GM18909 (cell line): ENCODE results near the gene EMCN.

Experiments used
- ATAC-seq: cut with Tn5 transposase; IDR thresholded peaks from one replicate; pipeline ENCODE4 v1.9.1; 2021; ENCODE audit warnings: mild to moderate bottlenecking; ENCODE audit not compliant: unreplicated experiment, poor library complexity

The EMCN gene

DNA sequence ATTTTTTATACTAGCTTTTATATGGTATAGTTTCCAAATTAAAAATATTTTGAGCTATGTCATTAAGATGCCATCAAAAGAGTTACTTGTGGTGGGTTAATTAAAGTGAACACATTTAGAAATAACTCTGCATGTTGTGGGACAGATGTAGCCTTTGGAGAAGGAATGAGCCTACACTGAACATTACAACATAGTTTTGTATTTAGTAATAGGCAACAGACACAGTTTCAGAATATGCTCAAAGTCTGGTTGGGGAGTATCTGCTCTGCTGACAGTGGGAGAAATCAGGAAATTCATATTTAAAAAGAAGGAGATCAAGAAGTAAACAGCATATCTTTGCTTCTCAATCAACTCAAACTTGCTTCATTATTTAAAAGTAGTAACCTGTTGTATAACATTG, 23.7 kb downstream of the EMCN start:
- ATAC-seq: no peak

DNA sequence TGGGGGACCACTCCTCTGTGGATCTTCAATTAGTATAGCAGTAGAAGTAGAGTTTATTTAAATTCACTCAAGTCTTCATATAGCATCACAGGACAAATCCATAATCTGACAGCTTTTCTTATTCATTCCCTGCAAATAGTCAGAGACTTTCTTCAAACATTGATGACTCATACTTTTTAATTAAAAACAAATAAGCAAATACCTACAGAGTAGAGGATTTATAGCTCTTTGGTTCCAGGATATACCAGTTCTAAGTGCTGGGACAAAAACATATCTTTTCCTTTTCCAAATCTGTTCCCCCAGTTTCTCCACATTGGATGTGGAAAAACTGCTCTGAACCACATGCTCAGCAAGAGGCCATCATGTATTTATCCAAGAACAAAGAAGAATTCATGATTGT, 24.1 kb downstream of the EMCN start:
- no peak for ATAC-seq

DNA sequence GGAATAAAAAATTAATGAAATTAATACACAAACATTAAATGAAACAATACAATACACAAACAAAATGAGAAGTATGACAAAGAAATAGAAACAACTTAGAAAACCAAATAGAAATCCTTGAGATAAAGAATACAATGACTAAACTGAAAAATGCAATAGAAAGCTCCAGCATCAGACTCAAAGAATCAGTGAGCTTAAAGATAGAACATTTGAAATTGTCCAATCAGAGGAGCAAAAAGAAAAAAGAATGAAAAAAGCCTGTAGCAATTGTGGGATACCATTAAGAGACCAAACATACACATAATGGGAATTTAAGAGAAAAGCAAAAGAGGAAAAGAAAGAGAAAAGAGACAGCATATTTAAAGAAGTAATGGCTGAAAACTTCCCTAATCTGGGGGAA, 25.7 kb downstream of the EMCN start:
- no peak for ATAC-seq

DNA sequence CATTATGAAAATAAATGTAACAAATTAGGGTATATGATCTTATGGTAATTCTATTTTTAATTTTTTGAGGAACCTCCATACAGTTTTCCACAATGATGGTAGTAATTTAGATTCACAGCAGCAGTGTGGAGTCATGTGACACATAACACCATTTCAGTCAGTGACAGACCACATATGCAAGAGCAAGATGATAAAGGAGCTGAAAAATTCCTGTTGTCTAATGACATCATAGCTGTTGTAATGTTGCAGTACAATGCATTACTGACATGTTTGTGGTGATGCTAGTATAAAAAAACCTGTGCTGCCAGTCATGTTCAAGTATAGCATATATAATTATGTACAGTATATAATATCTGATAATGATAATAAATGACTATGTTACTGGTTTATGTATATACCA, 28.5 kb downstream of the EMCN start:
- ATAC-seq: no peak

DNA sequence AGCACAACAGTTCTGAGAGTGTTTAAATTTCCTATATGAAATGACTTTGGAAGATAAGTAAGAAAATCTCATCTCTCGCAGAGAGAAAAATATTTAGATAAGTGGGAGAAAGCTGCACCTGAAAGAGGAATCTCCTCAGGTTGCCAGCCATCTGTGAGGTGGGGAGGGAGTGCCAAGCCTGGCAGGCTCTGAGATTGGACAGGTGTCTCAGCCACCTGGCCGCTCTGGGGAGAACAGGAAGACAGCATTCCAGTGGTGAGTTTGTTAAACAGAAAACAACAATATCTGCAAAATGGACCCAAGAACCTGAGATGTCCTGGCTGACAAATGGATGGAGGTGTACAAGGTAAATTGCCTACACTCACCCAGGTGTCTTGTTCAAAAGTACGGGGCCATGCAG, 31.3 kb downstream of the EMCN start:
- ATAC-seq: no peak

DNA sequence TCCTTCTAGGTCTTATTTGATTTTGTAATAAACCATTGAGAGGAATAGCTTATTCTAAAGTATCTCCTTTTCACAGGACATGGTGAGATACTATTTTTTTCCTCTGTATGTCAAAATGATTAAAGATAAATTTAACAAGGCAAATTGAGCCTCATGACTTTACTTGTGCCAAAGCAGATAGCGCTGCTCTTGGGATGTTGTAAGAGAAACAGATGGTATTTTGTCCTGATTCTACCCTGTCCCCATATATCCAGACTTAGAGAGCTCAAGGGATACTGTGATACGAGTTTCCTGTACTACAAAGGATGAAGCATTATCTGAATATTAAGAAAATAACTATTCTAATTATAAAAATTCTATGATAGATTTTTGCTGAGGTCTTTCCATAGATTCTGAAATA, 34.0 kb downstream of the EMCN start:
- no peak for ATAC-seq

DNA sequence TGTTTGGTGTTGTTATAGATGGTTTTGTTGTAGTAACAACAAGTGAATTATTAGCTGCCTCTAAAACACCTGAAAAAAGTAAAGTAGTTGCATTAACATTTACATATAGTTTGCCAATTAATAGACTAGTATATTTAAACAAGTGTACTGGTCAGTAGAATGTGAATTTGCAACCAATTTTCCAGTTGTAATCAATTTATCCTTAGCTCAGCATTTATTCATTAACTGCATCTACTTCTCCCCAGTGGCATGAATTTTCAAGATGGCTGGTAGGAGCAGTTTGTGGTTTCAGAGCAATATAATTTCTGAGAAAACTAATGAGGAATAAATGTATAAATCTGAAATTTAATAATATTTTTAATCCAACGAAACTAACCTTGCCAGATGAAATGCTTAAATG, 37.9 kb downstream of the EMCN start:
- ATAC-seq: no peak

DNA sequence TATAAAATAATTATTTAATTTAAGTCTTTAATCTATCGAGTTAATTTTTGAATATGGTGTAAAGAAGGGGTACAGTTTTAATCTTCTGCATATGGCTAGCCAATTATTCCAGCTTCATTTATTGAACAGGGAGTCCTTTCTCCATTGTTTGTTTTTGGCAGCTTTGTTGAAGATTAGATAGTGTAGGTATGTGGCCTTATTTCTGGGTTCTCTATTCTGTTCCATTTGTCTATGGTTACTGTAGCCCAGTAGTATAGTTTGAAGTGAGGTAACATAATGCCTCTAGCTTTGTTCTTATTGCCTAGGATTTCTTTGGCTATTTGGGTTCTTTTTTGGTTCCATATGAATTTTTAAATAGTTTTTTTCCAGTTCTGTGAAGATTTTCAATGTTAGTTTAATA, 48.3 kb downstream of the EMCN start:
- no peak for ATAC-seq

DNA sequence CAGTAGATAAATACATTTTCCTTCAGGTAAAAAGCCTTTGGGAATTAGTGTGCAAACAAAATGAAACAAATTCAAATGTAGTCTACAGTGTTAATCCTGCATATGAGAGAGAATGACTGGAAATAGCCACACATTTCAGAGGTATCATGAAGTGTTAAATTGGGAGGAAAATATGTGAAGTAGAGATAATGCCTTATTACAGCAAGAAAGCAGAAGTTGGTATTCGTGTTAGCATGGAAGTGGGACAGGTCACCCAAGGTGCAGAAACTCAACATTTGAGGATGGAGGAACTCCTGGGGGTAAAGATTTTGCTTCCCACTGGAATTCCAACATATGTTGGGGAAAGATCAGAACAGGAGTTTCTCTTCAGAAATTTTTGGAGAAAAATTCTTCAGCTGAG, 51.3 kb downstream of the EMCN start:
- no peak for ATAC-seq

DNA sequence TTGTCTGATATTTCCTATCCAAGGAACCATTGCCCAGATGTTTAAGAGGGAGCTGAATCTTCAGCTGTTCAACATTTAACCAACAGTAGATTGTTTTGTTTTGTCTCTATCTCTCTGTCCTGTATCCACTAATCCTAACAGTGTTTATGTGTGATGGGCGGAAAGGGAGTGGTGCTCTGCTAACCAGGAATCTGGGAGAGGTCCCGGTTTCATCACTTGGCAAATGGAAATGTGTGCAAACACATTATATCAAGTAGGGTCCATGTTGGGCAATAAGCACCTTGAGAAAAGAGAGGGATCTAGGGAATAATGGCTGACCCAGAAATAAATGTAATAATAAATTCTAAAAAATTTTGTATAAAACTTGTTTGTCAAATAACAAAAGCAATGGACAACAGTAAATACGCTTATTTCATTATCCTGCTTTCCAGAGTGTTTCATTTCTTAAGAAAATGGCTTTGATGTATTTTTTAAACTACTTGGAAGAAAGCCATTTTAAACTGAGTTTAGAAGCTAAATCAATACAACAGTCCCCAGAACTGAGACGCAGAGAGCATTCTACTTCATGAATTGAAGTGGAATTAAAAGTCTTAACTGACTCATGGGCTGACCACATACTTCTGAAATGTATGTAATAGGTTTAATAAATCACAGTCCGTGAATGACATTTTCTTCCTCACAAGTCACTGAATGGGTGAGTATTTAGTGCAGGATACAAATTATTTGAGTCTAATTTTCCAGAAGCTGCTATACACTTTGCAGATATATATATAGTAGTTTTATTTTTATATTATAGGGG, 55.8 kb downstream of the EMCN start:
- ATAC-seq: no peak

DNA sequence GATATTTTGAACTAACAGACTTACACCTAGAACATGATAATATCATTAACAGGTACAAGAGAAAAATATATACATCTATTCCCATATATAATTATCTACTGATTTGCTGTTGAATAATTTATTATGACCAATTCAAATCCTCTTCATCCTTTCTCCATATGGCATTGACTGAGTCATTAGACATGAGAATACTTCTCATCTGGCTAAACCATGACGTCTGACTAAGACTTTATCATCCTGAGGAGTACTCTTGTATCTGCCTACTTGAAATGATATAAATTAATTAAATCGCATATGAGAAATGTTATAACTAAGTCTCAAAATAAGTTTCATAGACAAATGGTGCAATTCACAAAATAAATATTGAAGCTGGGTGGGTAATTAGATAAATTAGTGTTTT, 67.4 kb downstream of the EMCN start:
- ATAC-seq: no peak

DNA sequence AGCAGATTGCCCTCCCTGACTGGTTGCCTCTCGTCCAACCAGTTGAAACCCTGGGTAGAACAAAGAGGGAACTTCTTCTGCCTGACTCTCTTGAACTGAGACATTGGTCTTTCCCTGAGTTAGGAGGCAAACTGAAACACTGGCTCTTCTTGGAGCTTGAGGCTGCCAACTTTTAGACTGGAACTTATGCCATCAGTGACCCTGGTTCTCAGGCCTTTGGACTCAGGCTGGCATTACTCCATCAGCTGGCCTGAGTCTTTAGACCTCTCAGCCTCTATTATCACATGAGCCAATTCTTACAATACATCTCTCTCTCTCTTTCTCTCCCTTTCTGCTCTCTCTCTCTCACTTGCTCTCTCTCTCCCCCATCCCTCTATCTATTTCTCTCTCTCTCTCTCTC, 86.4 kb downstream of the EMCN start:
- ATAC-seq: no peak

DNA sequence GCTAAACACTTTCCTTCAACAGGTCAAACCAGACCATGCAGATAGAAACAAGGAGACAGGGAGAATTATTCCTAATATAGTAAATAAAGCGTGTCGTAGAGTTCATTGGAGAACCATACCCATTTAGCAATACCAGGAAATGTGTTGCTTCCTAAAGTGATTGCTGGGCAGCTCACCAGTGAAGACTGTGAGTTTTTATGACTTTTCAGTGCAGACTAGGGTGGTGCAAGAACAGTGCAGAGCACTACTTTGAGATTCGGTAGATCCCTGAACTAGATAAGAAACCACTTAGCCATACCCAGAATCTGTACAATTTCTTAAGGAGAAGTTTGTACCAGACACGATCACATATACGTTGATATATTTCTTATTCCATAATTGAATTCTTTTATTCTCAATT, 87.4 kb downstream of the EMCN start:
- ATAC-seq: no peak

DNA sequence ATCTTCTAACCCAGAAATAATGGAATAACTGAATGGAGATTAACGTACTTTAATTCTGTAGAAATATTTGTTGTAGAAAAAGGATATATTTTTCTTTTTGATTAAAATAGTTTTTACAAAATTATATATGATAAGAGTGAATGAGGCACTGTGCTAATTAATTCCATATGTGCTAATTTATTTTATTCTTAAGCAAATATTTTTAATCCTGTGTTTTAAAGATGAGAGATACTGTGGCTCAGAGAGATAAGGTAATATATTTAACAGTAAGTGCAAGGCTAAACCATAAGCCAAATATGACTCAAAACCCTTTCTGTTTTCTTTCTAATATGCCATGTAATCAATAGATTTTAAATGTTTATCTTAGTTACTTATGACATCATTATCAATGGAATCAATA, 88.2 kb downstream of the EMCN start:
- ATAC-seq: no peak

DNA sequence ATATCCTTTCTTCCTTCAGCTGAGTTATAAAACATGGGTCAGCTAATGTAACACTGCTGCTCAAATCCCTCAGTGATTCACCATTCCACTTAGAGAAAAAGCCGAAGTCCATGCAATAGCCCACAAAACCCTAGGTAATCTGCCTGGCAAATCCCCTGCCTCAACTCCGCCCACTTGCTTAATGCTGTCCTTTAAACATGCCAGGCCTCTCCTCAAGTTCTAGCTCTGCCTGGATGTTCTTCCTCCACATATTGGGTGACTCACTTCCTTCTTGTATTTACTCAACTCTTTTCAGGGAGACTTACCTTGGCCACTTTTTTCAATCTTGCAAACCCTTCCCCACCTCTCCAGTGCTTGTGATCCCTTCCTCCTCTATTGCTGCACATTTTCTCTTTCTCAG, 89.8 kb downstream of the EMCN start:
- no peak for ATAC-seq

DNA sequence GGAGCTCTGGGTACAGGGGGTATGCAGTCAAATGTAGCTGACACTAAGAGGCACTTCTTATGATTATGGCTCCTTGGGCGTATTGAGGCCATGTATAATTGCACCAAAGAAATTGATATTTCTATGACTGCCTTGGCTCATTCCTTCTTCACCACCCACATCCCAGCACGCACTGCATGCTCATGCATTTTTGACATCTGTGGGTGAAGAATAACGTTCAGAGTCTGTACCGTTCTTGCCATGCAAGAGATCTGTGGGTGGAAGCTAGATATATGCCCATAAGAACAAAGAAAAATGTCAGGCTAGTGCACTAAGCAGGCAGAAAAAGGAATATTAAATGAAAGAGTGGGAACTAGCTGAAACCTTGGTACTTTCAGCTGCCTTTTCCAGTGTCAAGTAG, 93.4 kb downstream of the EMCN start:
- no peak for ATAC-seq

DNA sequence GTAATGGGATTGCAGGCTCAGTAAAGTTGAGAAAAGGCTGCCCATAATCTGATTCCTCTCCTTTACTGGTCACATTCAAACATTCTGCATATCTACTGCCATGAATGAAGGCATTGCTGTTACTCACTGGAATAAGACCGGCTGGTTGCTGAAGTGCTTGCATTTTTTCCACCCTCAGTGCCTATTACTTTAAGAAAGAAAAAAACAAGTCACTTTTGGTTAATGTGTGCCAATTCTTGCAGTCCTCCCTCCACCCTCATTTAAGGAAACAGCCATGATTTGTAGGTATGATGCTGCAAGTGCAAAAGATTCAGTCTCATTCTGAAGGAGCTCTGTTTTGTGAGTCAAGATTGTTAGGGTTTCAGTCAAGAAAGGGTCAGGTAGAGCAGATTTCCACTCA, 94.9 kb downstream of the EMCN start:
- ATAC-seq: no peak

DNA sequence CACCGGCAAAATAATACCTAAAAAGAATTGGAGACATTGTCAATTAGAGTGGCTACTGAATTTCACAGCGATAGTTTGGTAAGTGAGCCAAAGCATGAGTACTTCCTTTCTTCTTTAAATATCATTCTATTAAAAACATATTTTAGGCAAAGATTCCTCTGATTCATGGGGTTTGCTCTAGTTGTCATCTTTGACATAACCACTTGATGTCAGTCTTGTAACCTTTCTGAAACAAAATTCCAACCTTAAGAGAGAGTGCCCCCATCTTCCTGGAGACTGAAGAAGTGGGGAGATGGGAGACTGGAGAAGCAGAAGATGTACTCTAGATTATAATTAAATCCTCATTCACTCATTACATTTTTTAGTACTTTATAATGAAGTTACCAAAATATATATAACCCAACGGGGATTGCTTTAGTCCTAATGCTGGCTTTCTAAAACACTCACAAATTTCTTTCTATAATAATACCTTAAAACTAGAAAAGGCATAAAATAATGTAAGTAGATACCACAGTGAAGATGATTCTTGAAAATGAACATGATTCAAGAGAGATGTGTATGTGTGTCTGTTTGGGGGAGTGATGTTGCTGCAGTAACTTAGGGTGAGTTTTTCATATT, 96.4 kb downstream of the EMCN start:
- ATAC-seq: no peak

DNA sequence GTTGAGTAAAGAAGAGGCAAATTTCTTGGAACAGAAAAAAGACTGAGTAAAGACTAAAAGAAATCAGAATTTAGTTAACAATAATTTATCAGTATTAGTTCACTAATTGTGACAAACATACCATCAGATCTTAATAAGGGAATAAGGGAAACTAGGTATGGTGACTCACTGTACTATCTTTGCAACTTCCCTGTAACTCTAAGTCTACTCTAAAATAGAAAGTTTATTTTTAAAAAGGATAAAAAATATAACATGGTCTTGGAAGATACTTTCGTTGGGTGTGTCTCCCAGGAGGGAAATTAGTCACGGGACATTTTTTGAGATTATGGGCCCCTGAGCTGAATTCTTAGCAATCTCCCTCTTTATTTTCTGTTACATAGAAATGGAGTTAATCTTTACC, 97.3 kb downstream of the EMCN start:
- ATAC-seq: no peak

DNA sequence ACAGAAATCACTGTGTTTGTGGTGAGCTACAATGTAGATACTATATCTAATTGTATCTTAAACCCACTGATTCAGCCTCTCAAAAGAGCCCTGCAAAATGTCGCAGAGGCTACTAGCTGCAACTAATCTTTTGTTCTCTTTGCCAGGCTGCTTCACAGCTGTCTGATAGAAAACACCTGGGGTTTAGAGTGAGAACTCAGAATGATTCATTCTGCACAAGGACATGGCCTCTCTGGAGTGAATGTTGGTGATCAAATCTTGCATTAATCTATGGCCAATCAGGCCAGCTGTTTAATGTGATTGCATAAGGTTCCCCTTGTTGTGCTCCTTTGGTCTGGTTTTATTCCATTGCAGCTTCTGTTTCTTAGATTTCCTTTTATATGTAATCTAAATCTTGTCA, 100.3 kb downstream of the EMCN start:
- ATAC-seq: no peak

DNA sequence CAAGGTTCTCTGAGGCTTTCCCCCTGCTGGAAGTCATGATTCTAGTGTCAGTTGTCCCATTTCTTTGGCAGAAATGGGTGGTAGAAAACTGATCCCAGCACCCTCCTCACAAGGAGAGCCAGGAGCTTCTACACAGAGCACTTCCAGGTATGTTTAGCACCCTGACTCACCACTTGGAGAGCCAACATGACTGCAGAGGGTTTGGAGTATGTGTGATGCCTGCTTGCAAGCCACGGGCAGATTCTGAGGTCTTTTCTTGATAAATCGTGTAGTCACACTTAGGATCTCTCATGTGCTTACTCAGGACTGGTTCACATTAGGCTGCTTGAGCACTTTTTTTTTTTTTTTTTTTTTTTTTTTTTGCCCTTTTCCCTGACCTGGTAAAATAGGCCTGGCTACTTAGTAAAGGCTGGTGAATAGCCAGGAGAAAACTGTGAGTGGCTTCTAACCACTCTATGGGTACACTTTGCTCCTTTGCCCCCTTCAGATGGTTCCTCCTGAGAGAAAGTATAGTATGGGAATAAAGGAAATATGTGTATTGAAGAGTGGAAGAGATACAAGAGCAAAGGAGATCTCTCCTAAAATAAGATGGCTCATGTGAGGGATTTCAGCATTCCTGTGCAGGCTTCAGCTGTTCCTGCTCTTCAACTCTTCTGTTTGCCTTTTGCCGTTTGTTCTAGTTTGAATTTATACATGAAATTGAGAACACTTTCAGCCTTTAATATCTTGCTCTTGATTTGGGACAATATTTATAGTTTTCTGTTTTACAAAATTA, 103.6 kb downstream of the EMCN start:
- no peak for ATAC-seq

DNA sequence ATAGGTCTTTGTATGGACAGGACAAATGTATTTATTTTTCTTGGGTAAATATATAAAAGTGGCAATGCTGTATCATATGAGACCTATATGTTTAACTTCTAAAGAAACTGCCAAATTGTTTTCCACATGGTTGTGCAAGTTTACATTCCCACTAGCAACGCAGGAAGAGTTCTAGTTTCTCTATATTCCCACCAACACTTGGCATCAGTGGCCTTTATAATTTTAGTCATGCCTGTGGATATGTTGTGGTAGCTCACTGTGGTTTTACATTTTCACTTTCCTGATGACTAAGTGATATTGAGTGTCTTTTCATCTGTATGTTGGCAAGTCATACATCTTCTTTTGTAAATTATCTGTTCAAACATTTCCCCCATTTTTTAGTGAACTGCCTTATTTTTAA, 126.0 kb downstream of the EMCN start:
- ATAC-seq: no peak
